Prostate gland (tissue), 2 donors: ENCODE results near the gene CCDC158. TPM values are rescaled to one million over a fixed set of nuclear protein-coding genes. Genes with fewer than 3 reads are reported as not detected.

Source experiments
- DNase-seq: peaks from one replicate; pipeline ENCODE4 v3.0.0-alpha.2; 2019; ENCODE audit warnings: low spot score
- H3K27ac ChIP-seq, 2 donors: fragments of 200-600 bp; sonication (generic); 2 replicates each; pipeline ENCODE4 v1.5.1; 2017 to 2019
- H3K27me3 ChIP-seq: fragments of 200-600 bp; sonication (generic); replicated peaks from 2 replicates; pipeline ENCODE4 v1.5.1; 2019; ENCODE audit not compliant: insufficient read depth
- H3K36me3 ChIP-seq, 2 donors: fragments of 200-600 bp; sonication (generic); 1 replicate in 1 of 2; 2 replicates in 1 of 2; pipeline versions ENCODE4 v1.5.1 to v1.8.1; 2017 to 2019
- H3K4me1 ChIP-seq: fragments of 200-600 bp; sonication (generic); replicated peaks from 2 replicates; pipeline ENCODE4 v1.5.1; 2019
- H3K4me3 ChIP-seq, 2 donors: fragments of 200-600 bp; sonication (generic); 2 replicates each; pipeline ENCODE4 v1.5.1; 2017 to 2019
- H3K9me3 ChIP-seq: fragments of 200-600 bp; sonication (generic); 2 replicates; pipeline ENCODE4 v1.5.1; 2017
- CTCF ChIP-seq, 4 experiments: fragments of 200-600 bp in 2 of 4; fragments of 450-650 bp in 2 of 4; sonication (generic) in 2 of 4; IDR thresholded peaks; 1 replicate in 3 of 4; 2 replicates in 1 of 4; pipeline ENCODE4 v1.5.1; 2016 to 2019; ENCODE audit warnings: antibody characterized with exemption in 4 of 4, mild to moderate bottlenecking in 2 of 4, moderate library complexity in 2 of 4
- POLR2A ChIP-seq: fragments of 450-650 bp; IDR thresholded peaks from one replicate; pipeline ENCODE4 v1.6.1; 2016; ENCODE audit warnings: antibody characterized with exemption, mild to moderate bottlenecking
- POLR2AphosphoS5 ChIP-seq: sonication (generic); formaldehyde crosslinking; IDR thresholded peaks from one replicate; pipeline ENCODE4 v1.6.1; 2017; ENCODE audit warnings: antibody characterized with exemption
- WGBS: methylation state at CpG from one replicate; pipeline ENCODE4 v1.1.5; 2018; 5-methylcytosine and 5-hydroxymethylcytosine counted together
- intact Hi-C: fragments of 100-400 bp; cut with DNase I; formaldehyde crosslinking; loops from one replicate; pipeline ENCODE4 v1.14.2; 2022
- total RNA-seq, 2 donors: library from RNA; depleted of rRNA; stranded (reverse); fragments of >200 nt; gene quantifications; one replicate each; pipeline ENCODE4 v1.1.0, GENCODE V29; 2016

Gene CCDC158
- total RNA-seq, 2 donors from 2014 or later, result 4.9 TPM; not detected in 1

GRCh38 chr4:76275486-76276124 is 145.3 kb downstream of the CCDC158 start:
- intact Hi-C loops, result no loop called here
- no peaks in the 10 kb centered on the region for H3K27me3 ChIP-seq
- no peak for DNase-seq
- no peaks in the 10 kb centered on the region for H3K36me3 ChIP-seq
- no peaks in the 10 kb centered on the region for H3K9me3 ChIP-seq
- no peak overlapping the region for H3K4me3 ChIP-seq
- 79% methylated on average over 3 of the region's 3 CpGs for WGBS
- H3K4me1 ChIP-seq, result no peaks in the 10 kb centered on the region
- H3K27ac ChIP-seq, result no peak overlapping the region
- no peak for TF ChIP-seq CTCF (IDR thresholded peaks at IDR 0.05)
- TF ChIP-seq POLR2A, result no peak
- TF ChIP-seq POLR2AphosphoS5, result no peak

- DNase-seq, result no peak
- no peaks in the 10 kb centered on the region for H3K9me3 ChIP-seq
- H3K27ac ChIP-seq, result no peak overlapping the region
- no peak overlapping the region for H3K4me3 ChIP-seq
- H3K36me3 ChIP-seq, result no peaks in the 10 kb centered on the region
- WGBS, result 75% methylated on average over 5 of the region's 5 CpGs
- no peak for TF ChIP-seq POLR2AphosphoS5
- no peak for TF ChIP-seq CTCF (IDR thresholded peaks at IDR 0.05)
- no peak for TF ChIP-seq POLR2A
- intact Hi-C loops, result no loop called here
- no peaks in the 10 kb centered on the region for H3K4me1 ChIP-seq
- no peaks in the 10 kb centered on the region for H3K27me3 ChIP-seq
Observed at GRCh38 chr4:76272999-76273398, 147.9 kb downstream of the CCDC158 start.

- no peak overlapping the region for H3K4me3 ChIP-seq
- no peak for TF ChIP-seq CTCF (IDR thresholded peaks at IDR 0.05)
- no peak for TF ChIP-seq POLR2AphosphoS5
- TF ChIP-seq POLR2A, result no peak
- H3K36me3 ChIP-seq, result no peaks in the 10 kb centered on the region
- no peak overlapping the region for H3K27ac ChIP-seq
- no peaks in the 10 kb centered on the region for H3K27me3 ChIP-seq
- H3K9me3 ChIP-seq, result no peaks in the 10 kb centered on the region
- intact Hi-C loops, result no loop called here
- DNase-seq, result no peak
- 0% methylated on average over 1 of the region's 1 CpG for WGBS
- H3K4me1 ChIP-seq, result no peaks in the 10 kb centered on the region
Observed at GRCh38 chr4:76272582-76272981, 148.4 kb downstream of the CCDC158 start.

GRCh38 chr4:76272073-76272472 is 148.9 kb downstream of the CCDC158 start:
- TF ChIP-seq POLR2AphosphoS5 (no peak), POLR2A (no peak), CTCF (IDR thresholded peaks at IDR 0.05) (no peak)
- H3K4me3 ChIP-seq, result no peak overlapping the region
- H3K9me3 ChIP-seq, result no peaks in the 10 kb centered on the region
- no peaks in the 10 kb centered on the region for H3K27me3 ChIP-seq
- H3K27ac ChIP-seq, result no peak overlapping the region
- intact Hi-C loops, result no loop called here
- DNase-seq, result no peak
- H3K36me3 ChIP-seq, result no peaks in the 10 kb centered on the region
- no peaks in the 10 kb centered on the region for H3K4me1 ChIP-seq

- Histone ChIP-seq H3K9me3 (no peaks in the 10 kb centered on the region), H3K4me1 (no peaks in the 10 kb centered on the region), H3K27me3 (no peaks in the 10 kb centered on the region), H3K27ac (peak overlapping the region in 1 of 2 donors; percentile 5), H3K4me3 (no peak overlapping the region), H3K36me3 (no peaks in the 10 kb centered on the region)
- no peak for TF ChIP-seq CTCF (IDR thresholded peaks at IDR 0.05)
- intact Hi-C loops, result no loop called here
- 91% methylated on average over 6 of the region's 6 CpGs for WGBS
- DNase-seq, result no peak
Observed at GRCh38 chr4:76271248-76271647, 149.7 kb downstream of the CCDC158 start.
